ENCODE data around the gene DDR1.

Gene DDR1

DNA sequence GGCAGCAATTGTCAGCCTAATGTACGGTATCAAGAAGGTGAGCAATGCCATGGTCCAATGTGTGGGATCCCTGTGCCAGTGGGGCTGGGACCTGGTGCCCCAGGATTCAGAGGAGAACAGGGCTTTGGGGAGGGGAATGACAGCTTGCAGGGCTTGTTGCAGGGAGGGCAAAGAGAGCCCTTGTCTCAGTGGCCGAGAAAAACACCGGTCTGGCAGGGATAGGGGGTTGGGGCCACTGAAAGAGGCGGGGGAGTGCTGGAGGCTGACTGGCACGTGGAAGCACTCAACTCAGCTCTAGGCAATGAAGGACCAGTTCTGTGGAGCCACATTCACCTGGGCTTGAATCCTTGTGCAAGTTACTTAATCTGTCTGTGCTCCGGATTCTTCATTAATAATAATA, 52.9 kb downstream of the DDR1 start:
- no peak for DNase-seq (ENCODE audit: low read depth, low spot score)
- H3K4me3 ChIP-seq (ENCODE audit: low read depth, low read length) = no peak overlapping the region
- CTCF ChIA-PET = interaction anchor here (1.3 to 7.0 kb wide), 4 partner anchors 21 to 146 kb away, joined by 5 to 60 read pairs (median 18); partner anchors contain the start of gene VARS2
- POLR2A ChIA-PET = no interaction called here
- TF ChIP-seq, protein P1, sequence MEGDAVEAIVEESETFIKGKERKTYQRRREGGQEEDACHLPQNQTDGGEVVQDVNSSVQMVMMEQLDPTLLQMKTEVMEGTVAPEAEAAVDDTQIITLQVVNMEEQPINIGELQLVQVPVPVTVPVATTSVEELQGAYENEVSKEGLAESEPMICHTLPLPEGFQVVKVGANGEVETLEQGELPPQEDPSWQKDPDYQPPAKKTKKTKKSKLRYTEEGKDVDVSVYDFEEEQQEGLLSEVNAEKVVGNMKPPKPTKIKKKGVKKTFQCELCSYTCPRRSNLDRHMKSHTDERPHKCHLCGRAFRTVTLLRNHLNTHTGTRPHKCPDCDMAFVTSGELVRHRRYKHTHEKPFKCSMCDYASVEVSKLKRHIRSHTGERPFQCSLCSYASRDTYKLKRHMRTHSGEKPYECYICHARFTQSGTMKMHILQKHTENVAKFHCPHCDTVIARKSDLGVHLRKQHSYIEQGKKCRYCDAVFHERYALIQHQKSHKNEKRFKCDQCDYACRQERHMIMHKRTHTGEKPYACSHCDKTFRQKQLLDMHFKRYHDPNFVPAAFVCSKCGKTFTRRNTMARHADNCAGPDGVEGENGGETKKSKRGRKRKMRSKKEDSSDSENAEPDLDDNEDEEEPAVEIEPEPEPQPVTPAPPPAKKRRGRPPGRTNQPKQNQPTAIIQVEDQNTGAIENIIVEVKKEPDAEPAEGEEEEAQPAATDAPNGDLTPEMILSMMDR (IDR thresholded peaks at IDR 0.05; ENCODE audit: insufficient read depth, low read length, missing control alignments) = no peak

DNA sequence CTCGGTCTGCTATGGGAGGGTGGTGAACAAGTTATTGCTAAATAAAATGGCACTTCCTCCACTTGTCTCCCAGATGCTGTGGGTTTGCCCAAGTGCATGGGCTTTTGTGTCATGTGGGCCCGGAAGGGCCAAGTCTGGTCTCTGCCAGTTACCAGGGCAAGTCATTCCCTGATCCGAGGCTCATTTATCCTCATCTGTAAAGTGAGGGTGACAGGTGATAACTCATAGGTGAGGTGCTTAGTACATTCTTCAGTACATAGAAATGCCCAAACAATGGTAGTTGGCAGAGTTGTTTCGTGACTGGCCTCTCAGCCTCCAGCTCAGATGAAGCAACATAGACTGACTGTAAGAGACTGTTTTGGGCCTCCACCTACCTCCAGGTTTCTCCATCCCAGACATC, 54.4 kb downstream of the DDR1 start:
- no peak for DNase-seq (ENCODE audit: low read depth, low spot score)
- TF ChIP-seq, protein P1 (IDR thresholded peaks at IDR 0.05; ENCODE audit: insufficient read depth, low read length, missing control alignments) = no peak
- ChIA-PET CTCF (interaction anchor here (0.9 to 7.0 kb wide), 6 partner anchors 23 to 149 kb away, joined by 3 to 60 read pairs (median 7); partner anchors contain the start of gene VARS2), POLR2A (no interaction called here)
- no peak overlapping the region for H3K4me3 ChIP-seq (ENCODE audit: low read depth, low read length)

DNA sequence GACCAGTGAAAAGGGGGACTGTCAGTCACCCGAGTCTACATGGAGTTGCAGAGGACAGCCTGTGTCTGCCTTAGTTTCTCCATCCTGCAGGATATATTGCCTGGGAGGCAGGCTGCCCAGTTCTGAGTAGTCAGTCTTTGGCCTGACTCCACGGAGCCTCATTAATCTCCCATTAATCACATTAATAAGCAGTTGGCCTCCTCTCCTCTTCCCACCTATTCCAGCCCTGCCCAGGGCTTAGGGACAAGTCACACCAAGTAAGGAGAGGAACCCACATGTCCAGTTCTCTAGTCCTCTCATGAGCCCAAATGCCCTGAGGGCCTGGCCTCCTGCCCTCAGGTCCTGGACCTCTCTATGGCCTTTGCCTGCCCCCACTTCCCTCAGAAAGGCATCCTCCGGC, 55.2 kb downstream of the DDR1 start:
- DNase-seq (ENCODE audit: low read depth, low spot score) = no peak
- TF ChIP-seq, protein P1 (IDR thresholded peaks at IDR 0.05; ENCODE audit: insufficient read depth, low read length, missing control alignments) = no peak
- ChIA-PET POLR2A (no interaction called here), CTCF (interaction anchor here (1.3 to 7.0 kb wide), 7 partner anchors 24 to 148 kb away, joined by 3 to 104 read pairs (median 5); partner anchors contain the start of gene VARS2)
- no peak overlapping the region for H3K4me3 ChIP-seq (ENCODE audit: low read depth, low read length)

DNA sequence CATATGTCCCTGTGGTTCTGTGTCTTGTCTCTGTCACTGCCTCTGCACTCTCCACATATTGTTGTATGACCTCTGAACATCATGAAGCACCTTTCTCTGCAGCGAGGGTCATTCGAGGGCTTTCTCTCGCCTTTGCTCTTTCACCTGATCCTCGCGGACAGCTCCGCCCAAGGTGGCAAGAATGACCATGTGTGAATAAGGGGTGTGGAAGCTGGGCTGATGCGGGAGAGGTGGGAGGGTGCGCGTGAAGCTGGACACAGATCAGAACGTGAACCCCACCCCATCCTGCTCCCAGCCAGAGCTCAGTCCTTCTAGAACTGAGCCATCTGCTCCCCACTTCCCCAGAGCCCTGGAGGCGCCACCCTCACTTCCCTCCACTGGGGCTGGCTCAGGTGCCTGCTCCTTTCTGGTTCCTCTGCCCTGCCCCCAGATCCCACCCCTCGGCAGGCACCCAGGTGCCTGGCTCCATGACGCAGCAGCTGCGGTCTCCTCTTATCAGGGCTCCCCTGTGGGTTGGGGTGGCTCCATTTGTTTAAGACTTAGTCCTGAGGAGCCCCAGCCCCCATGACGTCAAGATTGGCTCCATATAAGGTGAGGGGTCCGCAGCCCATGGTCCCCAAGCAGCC, 56.2 kb downstream of the DDR1 start, which contains the start of gene MUCL3:
Gene MUCL3 (plus strand): TSS at position 613 of the 626 bp plus-strand sequence. CDS start 27 bp downstream, outside the sequence.
- POLR2A ChIA-PET = no interaction called here
- TF ChIP-seq, protein P1 (IDR thresholded peaks at IDR 0.05; ENCODE audit: insufficient read depth, low read length, missing control alignments) = no peak
- DNase-seq (ENCODE audit: low read depth, low spot score) = no peak

DNA sequence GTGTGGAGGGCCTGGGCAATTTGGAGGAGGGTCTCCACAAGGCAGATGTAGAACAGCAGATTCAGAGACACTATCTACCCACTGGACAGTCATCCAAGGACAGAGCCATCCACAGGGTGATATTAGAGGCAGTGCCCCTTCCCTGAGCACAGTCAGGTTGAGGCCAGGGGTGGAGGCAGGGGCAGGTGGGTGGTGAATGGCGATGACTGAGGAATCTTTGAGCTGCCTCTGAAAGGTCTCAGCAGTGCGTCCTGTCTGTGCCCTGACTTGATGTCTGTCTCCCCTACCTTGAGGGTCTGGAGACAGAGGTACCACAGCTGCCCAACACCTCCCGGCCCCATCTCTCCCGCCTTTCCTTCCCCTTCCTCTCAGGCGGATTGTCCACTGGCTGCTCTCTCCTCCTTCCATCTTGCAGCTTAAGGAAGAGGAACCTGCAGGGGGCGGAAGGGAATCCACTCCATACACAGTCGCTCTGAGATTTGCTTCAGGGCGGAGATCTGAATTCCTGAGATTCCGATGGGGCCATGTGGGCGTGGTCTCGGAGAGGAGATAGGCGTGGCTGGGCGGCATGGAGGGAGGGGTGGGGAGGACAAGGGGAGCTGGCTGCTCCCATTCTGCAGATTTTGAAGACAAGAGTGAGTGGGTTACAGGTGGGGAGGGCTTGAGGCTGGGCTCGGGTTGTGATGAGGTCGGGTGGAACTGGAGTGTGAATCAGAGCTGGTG, 58.2 kb downstream of the DDR1 start:
- TF ChIP-seq, protein P1 (IDR thresholded peaks at IDR 0.05; ENCODE audit: insufficient read depth, low read length, missing control alignments) = peak; percentile 77
- peak; percentile 17 for DNase-seq (ENCODE audit: low read depth, low spot score)
- ChIA-PET CTCF (interaction anchor here (0.9 to 7.0 kb wide), 36 partner anchors 9 to 250 kb away, joined by 3 to 104 read pairs (median 6); partner anchors contain the start of genes GTF2H4, SFTA2 and VARS2), POLR2A (no interaction called here)
- H3K4me3 ChIP-seq (ENCODE audit: low read depth, low read length) = no peak overlapping the region

More for the DNA sequence above, 56.2 kb downstream of the DDR1 start, which contains the start of gene MUCL3:
- H3K4me3 ChIP-seq (ENCODE audit: low read depth, low read length) = no peak within 1 kb of the TSS
- CTCF ChIA-PET = interaction anchor here (1.1 to 7.0 kb wide), 15 partner anchors 9 to 147 kb away, joined by 3 to 104 read pairs (median 4); partner anchors contain the start of genes SFTA2 and VARS2

DNA sequence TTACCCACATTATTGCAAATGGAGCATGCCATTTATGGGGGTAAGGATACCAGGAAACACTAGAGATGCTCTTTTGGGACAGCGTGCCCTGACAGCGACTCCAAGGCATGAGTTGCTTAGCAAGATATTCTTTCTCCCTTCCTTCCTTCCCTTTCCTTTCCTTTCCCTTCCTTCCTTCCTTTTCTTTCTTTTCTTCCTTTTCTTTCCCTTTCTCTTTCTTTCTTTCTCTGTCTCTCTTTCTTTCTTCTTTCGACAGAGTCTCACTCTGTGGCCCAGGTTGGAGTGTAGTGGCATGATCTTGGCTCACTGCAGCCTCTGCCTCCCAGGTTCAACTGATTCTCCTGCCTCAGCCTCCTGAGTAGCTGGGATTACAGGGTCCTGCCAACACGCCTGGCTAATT, 59.7 kb downstream of the DDR1 start:
- TF ChIP-seq, protein P1 (IDR thresholded peaks at IDR 0.05; ENCODE audit: insufficient read depth, low read length, missing control alignments) = no peak

More for the DNA sequence above, 59.7 kb downstream of the DDR1 start:
- ChIA-PET POLR2A (no interaction called here), CTCF (interaction anchor here (1.5 to 7.0 kb wide), 5 partner anchors 12 to 136 kb away, joined by 6 to 104 read pairs (median 31); partner anchors contain the start of gene VARS2)
- no peak for DNase-seq (ENCODE audit: low read depth, low spot score)
- H3K4me3 ChIP-seq (ENCODE audit: low read depth, low read length) = no peak overlapping the region

Data from AG04449 (cell line).